Measurements from ENCODE around the gene SAPCD2.
"Not testable (repeated sequence)": the region's sequence is repeated elsewhere in the genome, so short reads cannot be mapped to it uniquely, and the experiment has no call there.

SAPCD2 gene

GRCh38 chr9:137064027-137064879, 6.1 kb downstream of the SAPCD2 start:
- ChIA-PET CTCF (interaction anchor here (1.0 to 8.9 kb wide), 13 partner anchors 6 to 278 kb away, joined by 3 to 76 read pairs (median 4); no protein-coding TSS in a partner anchor), POLR2A (interaction anchor here (0.6 to 0.8 kb wide), 2 partner anchors 29 to 98 kb away, joined by 3 read pairs; no protein-coding TSS in a partner anchor)
- 56% methylated on average over 51 of the region's 55 CpGs for WGBS (ENCODE audit: insufficient coverage)
- no peaks in the 10 kb centered on the region for H3K9me3 ChIP-seq (ENCODE audit: control extremely low read depth in 1 of 5, control insufficient read depth in 4 of 5, insufficient read depth in 2 of 5, low read depth in 1 of 5, low read length in 4 of 5)
- peak; percentile 27 to 51 (median 38) for DNase-seq
- H3K4me1 ChIP-seq (ENCODE audit: control extremely low read depth in 1 of 4, control insufficient read depth in 4 of 4, insufficient read depth in 4 of 4, low read length in 3 of 4): peaks cover 0 to 22% (median 8%) of the 10 kb centered on the region in 4 experiments
- H3K27me3 ChIP-seq (replicated peaks in 2 of 5; ENCODE audit: control insufficient read depth in 4 of 5, insufficient read depth in 5 of 5, low read length in 4 of 5): no peaks in the 10 kb centered on the region
- no peak overlapping the region for H3K27ac ChIP-seq (ENCODE audit: insufficient read depth in 1 of 2, low read depth in 1 of 2, low read length in 2 of 2, poor library complexity in 1 of 2, severe bottlenecking in 2 of 2)
- peaks cover 0 to 26% (median 4%) of the 10 kb centered on the region in 4 experiments for H3K36me3 ChIP-seq (ENCODE audit: control insufficient read depth in 4 of 4, insufficient read depth in 4 of 4, low read length in 3 of 4)
- no peak overlapping the region for H3K4me3 ChIP-seq (ENCODE audit: control insufficient read depth in 1 of 7, extremely low read depth in 1 of 7, insufficient read depth in 4 of 7, low read depth in 2 of 7, low read length in 6 of 7)

DNA sequence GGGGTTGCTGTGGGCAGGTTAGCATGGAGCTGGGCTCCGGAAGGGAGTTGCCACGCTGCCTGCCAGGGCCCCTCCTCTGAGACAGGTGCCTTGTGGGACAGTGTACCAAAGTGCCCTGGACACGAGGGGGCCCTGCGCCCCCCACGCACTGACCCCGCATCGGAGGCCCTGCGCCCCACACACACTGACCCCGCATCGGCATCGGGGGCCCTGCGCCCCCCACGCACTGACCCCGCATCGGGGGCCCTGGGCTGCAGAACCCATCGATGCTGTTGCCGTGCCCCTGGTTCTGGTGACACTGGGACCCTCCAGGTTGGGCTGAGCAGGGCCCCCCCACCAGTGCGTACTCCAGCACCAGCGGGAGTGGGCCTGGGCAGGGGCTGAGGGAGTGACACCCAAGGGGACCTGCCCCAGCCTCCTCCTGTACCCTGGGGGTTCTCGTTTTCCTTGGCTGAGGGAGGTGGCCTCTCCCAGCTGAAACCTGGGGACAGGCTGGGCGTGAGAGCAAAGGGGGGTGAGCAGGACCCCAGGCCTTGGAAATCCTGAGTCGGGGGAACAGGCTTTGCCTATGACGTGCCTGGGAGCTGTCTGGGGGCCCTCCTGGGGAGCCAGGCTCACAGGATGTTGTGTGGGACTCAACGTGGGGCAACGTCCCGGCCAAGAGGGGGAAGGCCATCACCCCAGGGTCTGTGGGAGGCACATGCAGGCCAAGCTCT, 6.9 kb downstream of the SAPCD2 start:
- no peak overlapping the region for H3K27ac ChIP-seq (ENCODE audit: insufficient read depth in 1 of 2, low read depth in 1 of 2, low read length in 2 of 2, poor library complexity in 1 of 2, severe bottlenecking in 2 of 2)
- H3K4me1 ChIP-seq (ENCODE audit: control extremely low read depth in 1 of 4, control insufficient read depth in 4 of 4, insufficient read depth in 4 of 4, low read length in 3 of 4): peaks cover 0 to 20% (median 8%) of the 10 kb centered on the region in 4 experiments
- no peak for DNase-seq
- ChIA-PET CTCF (interaction anchor here (1.1 to 8.9 kb wide), 10 partner anchors 6 to 37 kb away, joined by 3 to 76 read pairs (median 4); no protein-coding TSS in a partner anchor), POLR2A (interaction anchor here (0.8 kb wide), 1 partner anchor 28 kb away, joined by 3 read pairs; no protein-coding TSS in a partner anchor)
- WGBS (ENCODE audit: insufficient coverage): 89% methylated on average over 25 of the region's 26 CpGs
- H3K9me3 ChIP-seq (ENCODE audit: control extremely low read depth in 1 of 5, control insufficient read depth in 4 of 5, insufficient read depth in 2 of 5, low read depth in 1 of 5, low read length in 4 of 5): no peaks in the 10 kb centered on the region
- no peaks in the 10 kb centered on the region for H3K27me3 ChIP-seq (replicated peaks in 2 of 5; ENCODE audit: control insufficient read depth in 4 of 5, insufficient read depth in 5 of 5, low read length in 4 of 5)
- H3K36me3 ChIP-seq (ENCODE audit: control insufficient read depth in 4 of 4, insufficient read depth in 4 of 4, low read length in 3 of 4): peaks cover 0 to 26% (median 4%) of the 10 kb centered on the region in 4 experiments
- H3K4me3 ChIP-seq (ENCODE audit: control insufficient read depth in 1 of 7, extremely low read depth in 1 of 7, insufficient read depth in 4 of 7, low read depth in 2 of 7, low read length in 6 of 7): no peak overlapping the region

DNA sequence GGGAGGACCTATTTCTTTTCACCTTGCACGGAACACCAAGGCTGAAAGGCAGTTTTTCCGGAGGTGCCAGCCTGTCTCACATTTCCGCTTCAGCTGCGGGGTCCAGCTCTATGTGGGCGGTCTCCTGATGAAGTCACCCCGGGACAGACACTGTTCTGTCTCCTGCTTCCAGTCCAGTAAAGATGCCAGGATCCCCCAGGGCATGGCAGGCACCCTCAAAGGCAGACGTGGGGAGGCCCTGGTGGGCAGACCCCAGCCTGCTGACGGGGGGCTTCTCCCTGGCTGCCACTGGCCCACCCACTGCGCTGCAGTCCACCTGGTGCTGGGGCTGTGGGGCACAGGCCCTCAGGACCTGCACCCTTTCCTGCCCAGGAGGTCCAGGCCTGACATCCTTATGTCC, 7.6 kb downstream of the SAPCD2 start:
- H3K27ac ChIP-seq (ENCODE audit: insufficient read depth in 1 of 2, low read depth in 1 of 2, low read length in 2 of 2, poor library complexity in 1 of 2, severe bottlenecking in 2 of 2); POLR2A ChIA-PET; DNase-seq; CTCF ChIA-PET; H3K9me3 ChIP-seq (ENCODE audit: control extremely low read depth in 1 of 5, control insufficient read depth in 4 of 5, insufficient read depth in 2 of 5, low read depth in 1 of 5, low read length in 4 of 5); H3K27me3 ChIP-seq (replicated peaks in 2 of 5; ENCODE audit: control insufficient read depth in 4 of 5, insufficient read depth in 5 of 5, low read length in 4 of 5); H3K4me3 ChIP-seq (ENCODE audit: control insufficient read depth in 1 of 7, extremely low read depth in 1 of 7, insufficient read depth in 4 of 7, low read depth in 2 of 7, low read length in 6 of 7): not testable (repeated sequence)
- WGBS (ENCODE audit: insufficient coverage): 100% methylated on average over 3 of the region's 9 CpGs
- Histone ChIP-seq H3K36me3 (ENCODE audit: control insufficient read depth in 4 of 4, insufficient read depth in 4 of 4, low read length in 3 of 4) (peaks cover 0 to 26% (median 4%) of the 10 kb centered on the region in 4 experiments), H3K4me1 (ENCODE audit: control extremely low read depth in 1 of 4, control insufficient read depth in 4 of 4, insufficient read depth in 4 of 4, low read length in 3 of 4) (peaks cover 0 to 19% (median 8%) of the 10 kb centered on the region in 4 experiments)

DNA sequence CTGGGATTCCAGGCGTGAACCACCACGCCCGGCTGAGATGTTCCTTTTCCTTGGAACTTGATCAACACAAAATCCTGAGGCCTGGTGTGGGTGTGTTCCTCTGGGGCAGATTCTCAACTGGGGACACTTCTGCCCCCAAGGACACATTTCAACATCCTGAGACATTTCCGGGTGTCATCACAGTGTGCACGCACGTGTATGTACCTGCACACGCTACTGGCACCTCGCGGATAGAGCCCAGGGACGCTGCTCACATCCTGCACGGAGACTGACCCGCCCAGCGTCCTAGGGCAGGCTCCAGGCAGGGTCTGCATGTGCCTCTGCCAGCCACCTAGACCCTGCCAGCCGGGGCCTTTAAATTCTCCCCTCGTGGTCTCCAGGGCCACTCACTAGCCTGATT, 8.0 kb downstream of the SAPCD2 start:
- CTCF ChIA-PET: no interaction called here
- Histone ChIP-seq H3K4me1 (ENCODE audit: control extremely low read depth in 1 of 4, control insufficient read depth in 4 of 4, insufficient read depth in 4 of 4, low read length in 3 of 4) (peaks cover 0 to 21% (median 7%) of the 10 kb centered on the region in 4 experiments), H3K27me3 (replicated peaks in 2 of 5; ENCODE audit: control insufficient read depth in 4 of 5, insufficient read depth in 5 of 5, low read length in 4 of 5) (no peaks in the 10 kb centered on the region), H3K27ac (ENCODE audit: insufficient read depth in 1 of 2, low read depth in 1 of 2, low read length in 2 of 2, poor library complexity in 1 of 2, severe bottlenecking in 2 of 2) (no peak overlapping the region), H3K36me3 (ENCODE audit: control insufficient read depth in 4 of 4, insufficient read depth in 4 of 4, low read length in 3 of 4) (peaks cover 0 to 26% (median 4%) of the 10 kb centered on the region in 4 experiments), H3K9me3 (ENCODE audit: control extremely low read depth in 1 of 5, control insufficient read depth in 4 of 5, insufficient read depth in 2 of 5, low read depth in 1 of 5, low read length in 4 of 5) (no peaks in the 10 kb centered on the region), H3K4me3 (ENCODE audit: control insufficient read depth in 1 of 7, extremely low read depth in 1 of 7, insufficient read depth in 4 of 7, low read depth in 2 of 7, low read length in 6 of 7) (no peak overlapping the region)
- DNase-seq: no peak
- POLR2A ChIA-PET: no interaction called here
- 94% methylated on average over 15 of the region's 15 CpGs for WGBS (ENCODE audit: insufficient coverage)

DNA sequence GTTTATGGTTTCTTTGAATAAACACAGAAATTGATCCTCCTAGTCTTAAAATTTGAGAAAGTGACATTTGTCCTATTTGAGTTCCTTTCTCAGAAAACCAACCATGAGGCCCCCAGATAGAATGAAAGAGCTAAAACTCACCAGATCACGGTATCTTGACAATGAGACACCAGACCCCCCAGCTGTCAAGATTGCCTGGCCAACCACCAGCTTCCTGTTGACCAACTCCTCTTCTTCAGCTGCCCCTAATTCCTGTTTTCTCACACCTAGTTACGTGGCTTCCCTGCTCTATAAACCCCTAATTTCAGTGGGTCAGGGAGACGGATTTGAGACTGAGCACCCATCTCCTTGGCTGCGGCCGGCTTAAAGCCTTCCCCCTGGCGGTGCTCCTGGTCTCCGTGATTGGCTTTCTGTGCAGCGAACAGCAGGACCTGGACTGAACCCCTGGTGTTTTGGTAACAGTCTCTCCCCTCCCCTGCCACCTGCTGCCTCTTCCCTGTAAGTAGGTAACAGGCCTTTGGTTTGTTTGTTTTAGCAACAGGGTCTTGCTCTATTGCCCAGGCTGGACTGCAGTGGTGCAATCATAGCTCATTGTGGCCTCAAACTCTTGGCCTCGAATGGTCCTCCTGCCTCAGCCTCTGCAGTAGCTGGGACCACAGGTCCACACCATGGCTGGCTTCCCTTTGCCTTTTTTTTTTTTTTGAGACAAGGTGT, 11.7 kb downstream of the SAPCD2 start:
- Histone ChIP-seq H3K4me1 (ENCODE audit: control extremely low read depth in 1 of 4, control insufficient read depth in 4 of 4, insufficient read depth in 4 of 4, low read length in 3 of 4) (peaks cover 0 to 26% (median 11%) of the 10 kb centered on the region in 4 experiments), H3K27me3 (replicated peaks in 2 of 5; ENCODE audit: control insufficient read depth in 4 of 5, insufficient read depth in 5 of 5, low read length in 4 of 5) (peaks cover 0 to 26% (median 7%) of the 10 kb centered on the region in 5 experiments), H3K27ac (ENCODE audit: insufficient read depth in 1 of 2, low read depth in 1 of 2, low read length in 2 of 2, poor library complexity in 1 of 2, severe bottlenecking in 2 of 2) (no peak overlapping the region), H3K9me3 (ENCODE audit: control extremely low read depth in 1 of 5, control insufficient read depth in 4 of 5, insufficient read depth in 2 of 5, low read depth in 1 of 5, low read length in 4 of 5) (no peaks in the 10 kb centered on the region), H3K36me3 (ENCODE audit: control insufficient read depth in 4 of 4, insufficient read depth in 4 of 4, low read length in 3 of 4) (no peaks in the 10 kb centered on the region), H3K4me3 (ENCODE audit: control insufficient read depth in 1 of 7, extremely low read depth in 1 of 7, insufficient read depth in 4 of 7, low read depth in 2 of 7, low read length in 6 of 7) (no peak overlapping the region)
- no peak for DNase-seq
- ChIA-PET CTCF (interaction anchor here (0.8 to 7.8 kb wide), 4 partner anchors 9 to 24 kb away, joined by 3 to 76 read pairs (median 14); partner anchors contain the start of genes NPDC1 and SAPCD2), POLR2A (interaction anchor here (0.6 kb wide), 3 partner anchors 22 to 173 kb away, joined by 3 to 4 read pairs (median 4); partner anchors contain the start of gene TRAF2)
- WGBS (ENCODE audit: insufficient coverage): 92% methylated on average over 9 of the region's 9 CpGs

DNA sequence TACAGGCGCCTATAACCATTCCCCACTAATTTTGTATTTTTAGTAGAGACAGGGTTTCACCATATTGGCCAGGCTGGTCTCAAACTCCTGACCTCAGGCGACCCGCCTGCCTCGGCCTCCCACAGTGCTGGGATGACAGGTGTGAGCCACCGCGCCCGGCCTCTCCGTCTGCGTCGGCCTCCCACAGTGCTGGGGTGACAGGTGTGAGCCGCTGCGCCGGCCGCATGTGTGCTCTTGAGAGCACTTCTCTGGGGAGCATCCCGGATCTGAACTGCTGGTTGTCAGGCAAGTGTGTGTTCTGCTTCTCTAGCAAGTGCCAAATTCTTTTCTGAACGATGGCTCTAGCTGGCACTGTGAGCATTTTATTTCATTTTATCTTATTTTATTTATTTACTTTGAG, 12.8 kb downstream of the SAPCD2 start:
- Histone ChIP-seq H3K36me3 (ENCODE audit: control insufficient read depth in 4 of 4, insufficient read depth in 4 of 4, low read length in 3 of 4) (no peaks in the 10 kb centered on the region), H3K9me3 (ENCODE audit: control extremely low read depth in 1 of 5, control insufficient read depth in 4 of 5, insufficient read depth in 2 of 5, low read depth in 1 of 5, low read length in 4 of 5) (no peaks in the 10 kb centered on the region), H3K4me3 (ENCODE audit: control insufficient read depth in 1 of 7, extremely low read depth in 1 of 7, insufficient read depth in 4 of 7, low read depth in 2 of 7, low read length in 6 of 7) (no peak overlapping the region), H3K27me3 (replicated peaks in 2 of 5; ENCODE audit: control insufficient read depth in 4 of 5, insufficient read depth in 5 of 5, low read length in 4 of 5) (peaks cover 0 to 37% (median 14%) of the 10 kb centered on the region in 5 experiments), H3K27ac (ENCODE audit: insufficient read depth in 1 of 2, low read depth in 1 of 2, low read length in 2 of 2, poor library complexity in 1 of 2, severe bottlenecking in 2 of 2) (no peak overlapping the region), H3K4me1 (ENCODE audit: control extremely low read depth in 1 of 4, control insufficient read depth in 4 of 4, insufficient read depth in 4 of 4, low read length in 3 of 4) (peaks cover 0 to 33% (median 21%) of the 10 kb centered on the region in 4 experiments)
- no peak for DNase-seq
- CTCF ChIA-PET: interaction anchor here (4.9 to 7.8 kb wide), 2 partner anchors 10 to 11 kb away, joined by 23 to 76 read pairs; partner anchors contain the start of genes NPDC1 and SAPCD2
- POLR2A ChIA-PET: no interaction called here
- 96% methylated on average over 14 of the region's 16 CpGs for WGBS (ENCODE audit: insufficient coverage)
